ENCODE results near the gene MLIP.
"Not testable (repeated sequence)": the region's sequence is repeated elsewhere in the genome, so short reads cannot be mapped to it uniquely, and the experiment has no call there.

Gene MLIP

GRCh38 chr6:54111341-54112045 lies at the start of gene MLIP:
MLIP (plus strand) TSS chr6:54111443; CDS start chr6:54111480, 37 bp downstream.
- no peak for ATAC-seq

- no peak for ATAC-seq
Observed at GRCh38 chr6:54063228-54063539, 48.1 kb upstream of the MLIP start.

GRCh38 chr6:54068694-54069093 lies 42.5 kb upstream of the MLIP start:
- ATAC-seq = no peak

- ATAC-seq = no peak
Observed at GRCh38 chr6:54070025-54070424, 41.2 kb upstream of the MLIP start.

- no peak for ATAC-seq
Observed at GRCh38 chr6:54071821-54072340, 39.4 kb upstream of the MLIP start.

GRCh38 chr6:54072635-54073313 lies 38.5 kb upstream of the MLIP start:
- no peak for ATAC-seq

GRCh38 chr6:54073487-54073886 lies 37.8 kb upstream of the MLIP start:
- no peak for ATAC-seq

- no peak for ATAC-seq
Observed at GRCh38 chr6:54074109-54074508, 37.1 kb upstream of the MLIP start.

GRCh38 chr6:54074578-54075195 lies 36.6 kb upstream of the MLIP start:
- ATAC-seq = no peak

GRCh38 chr6:54076159-54076789 lies 35.0 kb upstream of the MLIP start:
- ATAC-seq = no peak

GRCh38 chr6:54081499-54081898 lies 29.7 kb upstream of the MLIP start:
- ATAC-seq = not testable (repeated sequence)

- ATAC-seq = no peak
Observed at GRCh38 chr6:54083287-54083686, 28.0 kb upstream of the MLIP start.

GRCh38 chr6:54084231-54084630 lies 27.0 kb upstream of the MLIP start:
- no peak for ATAC-seq

GRCh38 chr6:54085047-54085446 lies 26.2 kb upstream of the MLIP start:
- ATAC-seq = no peak

GRCh38 chr6:54085541-54085940 lies 25.7 kb upstream of the MLIP start:
- ATAC-seq = no peak

- no peak for ATAC-seq
Observed at GRCh38 chr6:54086439-54086838, 24.8 kb upstream of the MLIP start.

GRCh38 chr6:54087721-54088120 lies 23.5 kb upstream of the MLIP start:
- no peak for ATAC-seq

- ATAC-seq = no peak
Observed at GRCh38 chr6:54093326-54093948, 17.8 kb upstream of the MLIP start.

GRCh38 chr6:54094293-54094692 lies 16.9 kb upstream of the MLIP start:
- ATAC-seq = no peak

GRCh38 chr6:54094786-54095185 lies 16.5 kb upstream of the MLIP start:
- ATAC-seq = no peak

- no peak for ATAC-seq
Observed at GRCh38 chr6:54095723-54096122, 15.5 kb upstream of the MLIP start.

GRCh38 chr6:54096811-54097210 lies 14.4 kb upstream of the MLIP start:
- no peak for ATAC-seq

- no peak for ATAC-seq
Observed at GRCh38 chr6:54097753-54098152, 13.5 kb upstream of the MLIP start.

Data from activated CD4-positive, CD25-positive, alpha-beta regulatory T cell treated with anti-CD3 and anti-CD28 coated beads, Interleukin-2, amount 50 U/mL, for 24 hours (primary cell).